GM12878 (cell line): Measurements from ENCODE around the gene ZBED5. TPM values are rescaled to one million over a fixed set of nuclear protein-coding genes. Genes with fewer than 3 reads are reported as not detected.
"Not testable (repeated sequence)": the region's sequence is repeated elsewhere in the genome, so short reads cannot be mapped to it uniquely, and the experiment has no call there.

Source experiments
- ATAC-seq: fragments of 200-7000 bp; cut with Tn5 transposase; 3 replicates; pipeline ENCODE4 v1.9.1; 2020; ENCODE audit warnings: mild to moderate bottlenecking, moderate library complexity
- BruUV-seq: library from RNA; stranded (reverse); fragments of 400-500 nt; replicated peaks from 2 replicates; lab custom pipeline; 2021; lab: Mats Ljungman, UMichigan
- CTCF ChIA-PET: fragments of 300-600 bp; sonication (Branson Sonifier 250); formaldehyde crosslinking; extraction: SDS; loops from one replicate; lab custom pipeline; 2021; ENCODE audit warnings: inconsistent platforms; lab: Yijun Ruan, JAX
- POLR2A ChIA-PET: fragments of 350-600 bp; formaldehyde crosslinking; extraction: SDS; loops from one replicate; lab custom pipeline; 2021; ENCODE audit warnings: inconsistent platforms; lab: Charles Lee
- RAD21 ChIA-PET: fragments of 300-600 bp; sonication (Branson Sonifier 250); formaldehyde crosslinking; loops from one replicate; lab custom pipeline; 2023; ENCODE audit warnings: antibody characterized with exemption; ENCODE audit not compliant: unreplicated experiment; lab: Charles Lee
- SMC1A ChIA-PET: fragments of 300-600 bp; sonication (Branson Sonifier 250); formaldehyde crosslinking; loops from one replicate; lab custom pipeline; 2023; ENCODE audit not compliant: unreplicated experiment, uncharacterized antibody; lab: Charles Lee
- DNase-seq: peaks from one replicate; pipeline ENCODE4 v3.0.0-alpha.2; 2011; ENCODE audit warnings: low read depth, low spot score
- FAIRE-seq: peaks from 3 replicates; lab custom pipeline; 2011; peaks lifted over from hg19 to GRCh38; lab: Jason Lieb, UNC
- H2AFZ ChIP-seq: 2 replicates; pipeline ENCODE4 v1.6.0; 2011; ENCODE audit warnings: low read depth, low read length, control low read depth; ENCODE audit not compliant: control insufficient read depth
- H3K27ac ChIP-seq: 2 replicates; pipeline ENCODE4 v1.5.1; 2011; ENCODE audit warnings: control low read depth; ENCODE audit not compliant: control insufficient read depth, insufficient read depth
- H3K27me3 ChIP-seq, 2 experiments: replicated peaks in 1 of 2; 2 replicates each; pipeline versions ENCODE4 v1.6.0 to v1.6.1; 2011; ENCODE audit warnings: low read length in 1 of 2; ENCODE audit not compliant: control insufficient read depth in 2 of 2, insufficient read depth in 2 of 2
- H3K36me3 ChIP-seq, 2 experiments: 2 replicates each; pipeline ENCODE4 v1.5.1; 2011; ENCODE audit warnings: low read length in 1 of 2; ENCODE audit not compliant: control insufficient read depth in 2 of 2, insufficient read depth in 2 of 2
- H3K4me1 ChIP-seq: 2 replicates; pipeline ENCODE4 v1.6.1; 2011; ENCODE audit warnings: mild to moderate bottlenecking, low read length, moderate library complexity, mixed read lengths; ENCODE audit not compliant: control insufficient read depth, insufficient read depth
- H3K4me2 ChIP-seq: 2 replicates; pipeline ENCODE4 v1.6.0; 2011; ENCODE audit warnings: control low read depth; ENCODE audit not compliant: control insufficient read depth, insufficient read depth
- H3K4me3 ChIP-seq: fragments of 200-600 bp; sonication (generic); 2 replicates; pipeline ENCODE4 v1.5.1; 2016
- H3K79me2 ChIP-seq: 2 replicates; pipeline ENCODE4 v1.6.0; 2011; ENCODE audit warnings: low read length; ENCODE audit not compliant: control insufficient read depth, insufficient read depth
- H3K9ac ChIP-seq: 2 replicates; pipeline ENCODE4 v1.8.0; 2011; ENCODE audit warnings: low read length, control low read depth, mixed read lengths; ENCODE audit not compliant: control insufficient read depth, insufficient read depth
- H3K9me3 ChIP-seq: replicated peaks from 3 replicates; pipeline ENCODE4 v1.5.1; 2011; ENCODE audit warnings: mild to moderate bottlenecking, low read length; ENCODE audit not compliant: control insufficient read depth, insufficient read depth
- H4K20me1 ChIP-seq: 2 replicates; pipeline ENCODE4 v1.6.0; 2011; ENCODE audit not compliant: control insufficient read depth, insufficient read depth
- BACH1 ChIP-seq: fragments of 450-650 bp; IDR thresholded peaks from 2 replicates; pipeline ENCODE4 v1.6.1; 2017; ENCODE audit warnings: mild to moderate bottlenecking, borderline replicate concordance
- ETV6 ChIP-seq, 2 experiments: fragments of 450-650 bp in 1 of 2; IDR thresholded peaks in 1 of 2; conservative IDR thresholded peaks in 1 of 2; 2 replicates each; pipeline ENCODE4 v1.6.1; 2014; ENCODE audit warnings: antibody characterized with exemption in 1 of 2, borderline replicate concordance in 1 of 2, low read depth in 1 of 2, mild to moderate bottlenecking in 1 of 2, moderate library complexity in 1 of 2
- FOXM1 ChIP-seq: IDR thresholded peaks from 2 replicates; pipeline ENCODE4 v1.6.1; 2012; ENCODE audit warnings: low read depth, mild to moderate bottlenecking, inconsistent platforms, low read length, moderate library complexity
- RB1 ChIP-seq: fragments of 450-650 bp; formaldehyde crosslinking; IDR thresholded peaks from 2 replicates; pipeline ENCODE4 v1.6.1; 2017; ENCODE audit warnings: mild to moderate bottlenecking, borderline replicate concordance
- RCOR1 ChIP-seq: conservative IDR thresholded peaks from 2 replicates; pipeline ENCODE4 v1.6.1; 2012; ENCODE audit warnings: low read depth, low read length, improper control_type of control experiment
- ZNF274 ChIP-seq: IDR thresholded peaks from one replicate; pipeline ENCODE4 v1.8.0; 2011; ENCODE audit not compliant: insufficient read length, insufficient read depth
- ZZZ3 ChIP-seq: IDR thresholded peaks from 2 replicates; pipeline ENCODE4 v1.6.1; 2011; ENCODE audit warnings: low read depth; ENCODE audit not compliant: control insufficient read depth, insufficient read length
- WGBS: methylation state at CpG from one replicate; pipeline ENCODE4 v1.1.6; 2016; ENCODE audit warnings: low lambda C conversion rate; ENCODE audit not compliant: insufficient replicate concordance, insufficient coverage; ENCODE audit errors: missing lambda C conversion rate; 5-methylcytosine and 5-hydroxymethylcytosine counted together
- in situ Hi-C: fragments of 300-500 bp; cut with MboI; formaldehyde crosslinking; loops from 9 replicates; pipeline ENCODE4 v1.14.3; 2018; ENCODE audit warnings: mixed read lengths
- intact Hi-C: fragments of 100-400 bp; cut with micrococcal nuclease; formaldehyde crosslinking; loops from one replicate; pipeline ENCODE4 v1.14.2; 2022; ENCODE audit not compliant: unreplicated experiment
- polyA plus RNA-seq, 11 experiments: library from polyadenylated mRNA; depleted of rRNA in 4 of 11; unstranded in 6 of 11; stranded (reverse) in 5 of 11; fragments of >200 nt; fragmentation: Nextera tagmentation in 4 of 11; fragmentation: Illumina TruSeq in 1 of 11; extraction: Ambion mirVana in 4 of 11; extraction: Trizol in 1 of 11; gene quantifications; 1 replicate in 1 of 11; 2 replicates in 10 of 11; pipeline versions ENCODE4 v1.2.1 to v1.2.3, GENCODE V29; 2011 to 2016; ENCODE audit warnings: inconsistent platforms in 2 of 11, missing spikeins in 2 of 11, low read depth in 1 of 11
- total RNA-seq, 4 experiments: library from RNA; depleted of rRNA in 3 of 4; stranded (reverse); fragments of >200 nt in 3 of 4; fragmentation: Illumina TruSeq in 1 of 4; extraction: Trizol in 1 of 4; gene quantifications; 2 replicates each; pipeline versions ENCODE4 v1.2.1 to v1.2.3, GENCODE V29; 2013 to 2021
- TF ChIP-seq, protein P1 (sequence below): IDR thresholded peaks from 2 replicates; pipeline ENCODE4 v1.6.1; 2012; ENCODE audit warnings: low read depth, low read length, improper control_type of control experiment
- TF ChIP-seq, protein P2 (sequence below): fragments of 450-650 bp; IDR thresholded peaks from 2 replicates; pipeline ENCODE4 v1.6.1; 2016; ENCODE audit warnings: mild to moderate bottlenecking, moderate library complexity, borderline replicate concordance
- TF ChIP-seq, protein P3 (sequence below): IDR thresholded peaks from 2 replicates; pipeline ENCODE4 v1.6.1; 2012; ENCODE audit warnings: low read depth, low read length, improper control_type of control experiment
- TF ChIP-seq, protein P4 (sequence below): fragments of 450-650 bp; formaldehyde crosslinking; IDR thresholded peaks from 2 replicates; pipeline ENCODE4 v1.4.0; 2022; ENCODE audit warnings: mild to moderate bottlenecking, moderate library complexity

ZBED5 gene
- total and polyA plus RNA-seq, 10 of the 15 experiments (the other 5 are each of a cell fraction or from before 2014, with no cell fraction given): 27.3 to 86.8 (median 37.6) TPM

DNA sequence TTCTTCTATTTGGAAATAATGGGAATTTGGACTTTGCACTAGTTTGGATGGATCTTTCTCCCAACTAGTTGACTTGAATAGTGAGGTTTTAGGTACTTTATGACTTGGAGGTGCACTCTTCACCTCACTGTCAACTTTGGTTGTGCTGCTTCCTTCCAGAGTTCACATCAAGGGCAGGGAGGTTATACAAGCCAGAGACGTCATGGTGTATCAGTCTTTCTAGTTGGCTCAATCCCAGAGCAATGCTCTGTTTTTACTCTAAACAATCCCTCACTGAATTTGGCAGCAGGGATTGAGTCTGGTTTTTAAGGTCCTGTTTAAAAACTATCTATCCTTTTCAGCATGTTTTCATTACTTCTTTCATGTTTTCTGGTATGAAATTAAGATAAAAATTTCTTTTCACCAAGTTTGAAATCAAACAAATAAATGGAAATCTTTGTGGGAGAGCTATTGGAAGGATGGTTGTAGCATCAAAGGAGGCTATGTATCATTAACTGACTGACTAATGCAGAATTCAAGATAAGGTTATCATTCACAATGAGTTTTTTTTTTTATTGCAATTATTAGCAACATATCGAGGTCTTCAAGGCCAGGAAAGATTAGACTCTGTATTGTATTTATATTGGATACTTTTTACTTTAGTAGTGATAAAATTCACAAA lies 28.0 kb upstream of the ZBED5 start (continued):
- TF ChIP-seq, protein P1, sequence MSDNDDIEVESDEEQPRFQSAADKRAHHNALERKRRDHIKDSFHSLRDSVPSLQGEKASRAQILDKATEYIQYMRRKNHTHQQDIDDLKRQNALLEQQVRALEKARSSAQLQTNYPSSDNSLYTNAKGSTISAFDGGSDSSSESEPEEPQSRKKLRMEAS: no peak
- no peak for TF ChIP-seq FOXM1
- TF ChIP-seq BACH1: no peak
- TF ChIP-seq, protein P2, sequence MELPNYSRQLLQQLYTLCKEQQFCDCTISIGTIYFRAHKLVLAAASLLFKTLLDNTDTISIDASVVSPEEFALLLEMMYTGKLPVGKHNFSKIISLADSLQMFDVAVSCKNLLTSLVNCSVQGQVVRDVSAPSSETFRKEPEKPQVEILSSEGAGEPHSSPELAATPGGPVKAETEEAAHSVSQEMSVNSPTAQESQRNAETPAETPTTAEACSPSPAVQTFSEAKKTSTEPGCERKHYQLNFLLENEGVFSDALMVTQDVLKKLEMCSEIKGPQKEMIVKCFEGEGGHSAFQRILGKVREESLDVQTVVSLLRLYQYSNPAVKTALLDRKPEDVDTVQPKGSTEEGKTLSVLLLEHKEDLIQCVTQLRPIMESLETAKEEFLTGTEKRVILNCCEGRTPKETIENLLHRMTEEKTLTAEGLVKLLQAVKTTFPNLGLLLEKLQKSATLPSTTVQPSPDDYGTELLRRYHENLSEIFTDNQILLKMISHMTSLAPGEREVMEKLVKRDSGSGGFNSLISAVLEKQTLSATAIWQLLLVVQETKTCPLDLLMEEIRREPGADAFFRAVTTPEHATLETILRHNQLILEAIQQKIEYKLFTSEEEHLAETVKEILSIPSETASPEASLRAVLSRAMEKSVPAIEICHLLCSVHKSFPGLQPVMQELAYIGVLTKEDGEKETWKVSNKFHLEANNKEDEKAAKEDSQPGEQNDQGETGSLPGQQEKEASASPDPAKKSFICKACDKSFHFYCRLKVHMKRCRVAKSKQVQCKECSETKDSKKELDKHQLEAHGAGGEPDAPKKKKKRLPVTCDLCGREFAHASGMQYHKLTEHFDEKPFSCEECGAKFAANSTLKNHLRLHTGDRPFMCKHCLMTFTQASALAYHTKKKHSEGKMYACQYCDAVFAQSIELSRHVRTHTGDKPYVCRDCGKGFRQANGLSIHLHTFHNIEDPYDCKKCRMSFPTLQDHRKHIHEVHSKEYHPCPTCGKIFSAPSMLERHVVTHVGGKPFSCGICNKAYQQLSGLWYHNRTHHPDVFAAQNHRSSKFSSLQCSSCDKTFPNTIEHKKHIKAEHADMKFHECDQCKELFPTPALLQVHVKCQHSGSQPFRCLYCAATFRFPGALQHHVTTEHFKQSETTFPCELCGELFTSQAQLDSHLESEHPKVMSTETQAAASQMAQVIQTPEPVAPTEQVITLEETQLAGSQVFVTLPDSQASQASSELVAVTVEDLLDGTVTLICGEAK: no peak
- TF ChIP-seq RCOR1: no peak
- TF ChIP-seq ZNF274: no peak
- no peak for TF ChIP-seq ETV6 (conservative IDR thresholded peaks at IDR 0.05 in 1 of 2, IDR thresholded peaks at IDR 0.05 in 1 of 2; ENCODE audit: borderline replicate concordance in 1 of 2, low read depth in 1 of 2)
- TF ChIP-seq, protein P3, sequence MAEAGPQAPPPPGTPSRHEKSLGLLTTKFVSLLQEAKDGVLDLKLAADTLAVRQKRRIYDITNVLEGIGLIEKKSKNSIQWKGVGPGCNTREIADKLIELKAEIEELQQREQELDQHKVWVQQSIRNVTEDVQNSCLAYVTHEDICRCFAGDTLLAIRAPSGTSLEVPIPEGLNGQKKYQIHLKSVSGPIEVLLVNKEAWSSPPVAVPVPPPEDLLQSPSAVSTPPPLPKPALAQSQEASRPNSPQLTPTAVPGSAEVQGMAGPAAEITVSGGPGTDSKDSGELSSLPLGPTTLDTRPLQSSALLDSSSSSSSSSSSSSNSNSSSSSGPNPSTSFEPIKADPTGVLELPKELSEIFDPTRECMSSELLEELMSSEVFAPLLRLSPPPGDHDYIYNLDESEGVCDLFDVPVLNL: no peak
- TF ChIP-seq, protein P4, sequence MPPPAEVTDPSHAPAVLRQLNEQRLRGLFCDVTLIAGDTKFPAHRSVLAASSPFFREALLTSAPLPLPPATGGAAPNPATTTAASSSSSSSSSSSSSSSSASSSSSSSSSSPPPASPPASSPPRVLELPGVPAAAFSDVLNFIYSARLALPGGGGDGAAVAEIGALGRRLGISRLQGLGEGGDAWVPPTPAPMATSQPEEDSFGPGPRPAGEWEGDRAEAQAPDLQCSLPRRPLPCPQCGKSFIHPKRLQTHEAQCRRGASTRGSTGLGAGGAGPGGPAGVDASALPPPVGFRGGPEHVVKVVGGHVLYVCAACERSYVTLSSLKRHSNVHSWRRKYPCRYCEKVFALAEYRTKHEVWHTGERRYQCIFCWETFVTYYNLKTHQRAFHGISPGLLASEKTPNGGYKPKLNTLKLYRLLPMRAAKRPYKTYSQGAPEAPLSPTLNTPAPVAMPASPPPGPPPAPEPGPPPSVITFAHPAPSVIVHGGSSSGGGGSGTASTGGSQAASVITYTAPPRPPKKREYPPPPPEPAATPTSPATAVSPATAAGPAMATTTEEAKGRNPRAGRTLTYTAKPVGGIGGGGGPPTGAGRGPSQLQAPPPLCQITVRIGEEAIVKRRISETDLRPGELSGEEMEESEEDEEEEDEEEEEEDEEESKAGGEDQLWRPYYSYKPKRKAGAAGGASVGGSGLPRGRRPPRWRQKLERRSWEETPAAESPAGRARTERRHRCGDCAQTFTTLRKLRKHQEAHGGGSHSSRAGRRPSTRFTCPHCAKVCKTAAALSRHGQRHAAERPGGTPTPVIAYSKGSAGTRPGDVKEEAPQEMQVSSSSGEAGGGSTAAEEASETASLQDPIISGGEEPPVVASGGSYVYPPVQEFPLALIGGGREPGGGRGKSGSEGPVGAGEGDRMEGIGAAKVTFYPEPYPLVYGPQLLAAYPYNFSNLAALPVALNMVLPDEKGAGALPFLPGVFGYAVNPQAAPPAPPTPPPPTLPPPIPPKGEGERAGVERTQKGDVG: no peak
- no peak for TF ChIP-seq ZZZ3
- TF ChIP-seq RB1: no peak

DNA sequence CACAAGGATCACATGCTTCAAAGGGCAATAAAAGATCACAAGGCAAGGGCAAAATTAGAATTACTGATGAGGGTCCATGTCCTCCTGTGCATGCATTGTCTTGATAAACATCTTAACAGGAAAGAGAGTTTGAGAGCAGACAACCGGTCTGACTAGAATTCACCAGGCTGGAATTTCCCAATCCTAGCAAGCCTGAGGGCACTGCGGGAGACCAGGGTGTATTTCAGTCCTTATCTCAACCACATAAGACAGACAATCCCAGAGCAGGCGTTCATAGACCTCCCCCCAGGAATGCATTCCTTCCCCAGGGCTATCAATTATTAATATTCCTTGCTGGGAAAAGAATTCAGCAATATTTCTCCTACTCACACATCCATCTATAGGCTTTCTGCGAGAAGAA lies 26.4 kb upstream of the ZBED5 start:
- H2AFZ ChIP-seq, H3K4me3 ChIP-seq, H3K9ac ChIP-seq, H3K9me3 ChIP-seq, H3K4me2 ChIP-seq, H3K27me3 ChIP-seq, H3K4me1 ChIP-seq, RAD21 ChIA-PET, BruUV-seq, H3K79me2 ChIP-seq, H3K36me3 ChIP-seq, CTCF ChIA-PET, DNase-seq, H4K20me1 ChIP-seq, FAIRE-seq, POLR2A ChIA-PET, intact Hi-C loops, in situ Hi-C loops, ATAC-seq, SMC1A ChIA-PET, H3K27ac ChIP-seq: not testable (repeated sequence)
- WGBS: 72% methylated on average over 4 of the region's 4 CpGs
